Epithelial cell of esophagus (primary cell): ENCODE measurements around the gene CXXC1.

Source experiments
- DNase-seq: peaks from one replicate; pipeline ENCODE4 v3.0.0; 2010; ENCODE audit warnings: low read depth
- H3K4me3 ChIP-seq: 2 replicates; pipeline ENCODE4 v1.5.1; 2011; ENCODE audit warnings: mild to moderate bottlenecking, low read length, control low read depth
- TF ChIP-seq, protein P1 (sequence below): IDR thresholded peaks from 2 replicates; pipeline ENCODE4 v1.5.1; 2011; ENCODE audit warnings: low read depth, mild to moderate bottlenecking, low read length, control low read depth, inconsistent platforms; ENCODE audit not compliant: insufficient read depth; ENCODE audit errors: missing control alignments

Gene CXXC1

DNA sequence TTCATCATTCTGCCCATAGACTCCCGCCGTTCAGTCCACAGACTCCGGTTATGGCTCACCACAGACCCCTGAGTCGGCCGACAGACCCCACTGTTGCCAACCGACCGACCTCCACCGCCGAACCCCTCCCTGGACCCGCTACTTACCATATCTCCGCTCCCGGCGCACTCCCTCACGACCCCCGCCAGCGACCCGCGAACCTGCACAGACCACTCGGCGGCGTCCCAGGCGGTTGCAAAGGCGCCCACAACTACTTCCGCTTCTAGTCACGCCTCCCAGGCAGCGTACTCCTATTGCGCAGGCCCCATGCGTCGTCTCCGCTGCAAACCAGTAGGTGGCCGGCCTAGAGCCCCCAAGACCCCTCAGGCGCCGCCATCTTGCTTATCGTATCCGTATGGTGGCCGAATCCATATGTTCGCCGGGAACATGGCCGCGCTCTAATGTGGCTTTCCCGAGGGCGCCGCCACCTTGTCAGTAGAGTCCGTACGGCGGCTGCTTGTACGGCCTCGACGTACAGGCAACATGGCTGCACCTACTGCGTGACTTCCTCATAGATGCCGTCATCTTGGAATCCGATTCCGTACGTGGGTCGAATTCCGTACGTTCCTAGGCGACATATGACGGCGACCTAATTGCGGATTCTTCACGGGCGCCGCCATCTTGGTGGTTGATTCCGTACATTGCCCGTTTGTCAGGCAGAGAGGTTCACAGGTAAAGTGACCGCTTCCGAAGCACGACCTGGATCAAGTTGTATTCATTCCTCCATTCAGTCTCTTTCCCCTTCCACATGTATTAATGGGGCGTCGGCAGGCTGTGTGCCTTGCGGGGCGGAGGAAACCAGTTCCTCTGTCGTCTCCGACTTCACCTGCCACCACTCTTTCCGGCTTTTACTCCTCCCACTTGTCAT lies at the start of gene CXXC1:
Gene CXXC1, minus strand, starts transcription at position 252 of the 907 bp plus-strand sequence. Its CDS starts 103 bp downstream, at position 149.
- DNase-seq = peak; percentile 100
- H3K4me3 ChIP-seq = peak within 1 kb of the TSS; percentile 95
- TF ChIP-seq, protein P1, sequence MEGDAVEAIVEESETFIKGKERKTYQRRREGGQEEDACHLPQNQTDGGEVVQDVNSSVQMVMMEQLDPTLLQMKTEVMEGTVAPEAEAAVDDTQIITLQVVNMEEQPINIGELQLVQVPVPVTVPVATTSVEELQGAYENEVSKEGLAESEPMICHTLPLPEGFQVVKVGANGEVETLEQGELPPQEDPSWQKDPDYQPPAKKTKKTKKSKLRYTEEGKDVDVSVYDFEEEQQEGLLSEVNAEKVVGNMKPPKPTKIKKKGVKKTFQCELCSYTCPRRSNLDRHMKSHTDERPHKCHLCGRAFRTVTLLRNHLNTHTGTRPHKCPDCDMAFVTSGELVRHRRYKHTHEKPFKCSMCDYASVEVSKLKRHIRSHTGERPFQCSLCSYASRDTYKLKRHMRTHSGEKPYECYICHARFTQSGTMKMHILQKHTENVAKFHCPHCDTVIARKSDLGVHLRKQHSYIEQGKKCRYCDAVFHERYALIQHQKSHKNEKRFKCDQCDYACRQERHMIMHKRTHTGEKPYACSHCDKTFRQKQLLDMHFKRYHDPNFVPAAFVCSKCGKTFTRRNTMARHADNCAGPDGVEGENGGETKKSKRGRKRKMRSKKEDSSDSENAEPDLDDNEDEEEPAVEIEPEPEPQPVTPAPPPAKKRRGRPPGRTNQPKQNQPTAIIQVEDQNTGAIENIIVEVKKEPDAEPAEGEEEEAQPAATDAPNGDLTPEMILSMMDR = peak; percentile 49

DNA sequence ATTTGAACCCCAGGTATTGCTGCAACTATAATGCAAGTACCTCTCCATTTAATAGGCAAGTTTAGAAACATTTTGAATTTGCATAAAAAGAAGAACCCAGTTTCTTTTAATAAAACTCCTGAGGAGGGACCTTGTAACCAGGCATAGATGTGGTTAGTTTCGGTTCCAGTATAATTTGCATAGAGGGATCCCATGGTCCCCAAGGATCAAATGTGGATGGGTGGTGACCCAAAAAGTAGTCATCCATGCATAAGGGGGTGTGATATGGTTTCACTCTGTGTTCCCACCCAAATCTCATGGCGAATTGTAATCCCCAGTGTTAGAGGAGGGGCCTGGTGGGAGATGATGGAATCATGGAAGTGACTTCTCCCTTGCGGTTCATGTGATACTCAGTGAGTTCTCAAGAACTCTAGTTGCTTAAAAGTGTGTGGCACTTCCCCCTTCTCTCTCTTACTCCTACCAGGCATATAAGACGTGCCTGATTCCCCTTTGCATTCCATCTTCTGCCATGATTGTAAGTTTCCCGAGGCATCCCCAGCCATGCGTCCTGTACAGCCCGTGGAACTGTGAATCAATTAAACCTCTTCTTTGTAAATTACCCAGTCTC lies 47.2 kb upstream of the CXXC1 start:
- TF ChIP-seq, protein P1 = no peak
- no peak overlapping the region for H3K4me3 ChIP-seq
- DNase-seq = no peak

DNA sequence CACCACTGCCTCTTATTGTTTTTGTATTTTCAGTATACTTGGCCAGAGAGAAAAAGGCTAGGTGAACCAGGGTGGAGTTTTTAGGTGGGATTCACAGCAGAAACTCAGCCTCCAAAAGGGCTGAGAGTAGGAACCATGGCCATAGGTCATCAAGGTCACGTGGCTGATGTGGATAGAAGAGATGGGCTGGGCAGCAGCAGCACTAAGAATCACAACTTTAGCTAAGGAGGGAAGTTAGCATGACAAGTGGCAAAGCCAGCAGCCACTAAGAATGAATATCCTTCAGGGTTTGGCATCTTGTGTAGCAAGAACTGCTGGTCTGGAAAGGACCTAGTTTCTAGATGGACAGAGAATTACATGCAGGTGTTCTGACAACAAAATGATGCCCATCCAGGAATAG lies 44.2 kb upstream of the CXXC1 start:
- no peak overlapping the region for H3K4me3 ChIP-seq
- no peak for DNase-seq
- TF ChIP-seq, protein P1 = no peak

DNA sequence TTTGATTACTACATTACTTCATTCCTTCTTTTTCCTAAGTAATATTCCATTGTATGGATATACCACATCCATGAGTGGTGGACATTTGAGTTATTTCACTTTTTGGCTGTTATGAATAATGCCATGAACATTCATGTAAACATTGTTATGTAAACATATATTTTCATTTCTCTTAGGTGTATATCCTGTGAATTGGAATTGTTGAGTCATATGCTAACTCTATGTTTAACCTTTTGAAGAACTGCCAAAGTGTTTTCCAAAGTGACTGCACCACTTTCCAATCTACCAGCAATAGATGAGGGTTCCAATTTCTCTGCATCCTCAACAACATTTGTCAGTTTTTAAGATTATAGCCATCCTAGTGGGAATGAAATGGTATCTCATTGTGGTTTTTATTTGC lies 42.7 kb upstream of the CXXC1 start:
- peak; percentile 4 for DNase-seq
- H3K4me3 ChIP-seq = no peak overlapping the region
- TF ChIP-seq, protein P1 = no peak

DNA sequence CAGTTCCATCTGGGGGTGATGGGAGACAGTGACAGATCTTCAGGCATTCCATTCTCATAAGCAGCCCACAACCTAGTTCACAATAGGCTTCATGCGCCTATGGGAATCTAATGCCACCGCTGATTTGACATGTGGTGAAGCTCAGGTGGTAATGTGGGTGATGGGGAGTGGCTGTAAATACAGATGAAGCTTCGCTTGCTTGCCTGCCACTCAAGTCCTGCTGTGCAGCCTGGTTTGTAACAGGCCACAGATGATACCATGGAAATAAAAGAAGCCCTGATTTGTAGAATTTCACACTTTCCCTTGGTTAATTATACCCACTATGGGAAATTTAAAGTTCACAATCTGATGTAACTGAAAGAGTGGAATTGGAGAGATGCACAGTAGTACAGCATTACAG lies 40.5 kb upstream of the CXXC1 start:
- no peak overlapping the region for H3K4me3 ChIP-seq
- DNase-seq = no peak
- TF ChIP-seq, protein P1 = no peak

DNA sequence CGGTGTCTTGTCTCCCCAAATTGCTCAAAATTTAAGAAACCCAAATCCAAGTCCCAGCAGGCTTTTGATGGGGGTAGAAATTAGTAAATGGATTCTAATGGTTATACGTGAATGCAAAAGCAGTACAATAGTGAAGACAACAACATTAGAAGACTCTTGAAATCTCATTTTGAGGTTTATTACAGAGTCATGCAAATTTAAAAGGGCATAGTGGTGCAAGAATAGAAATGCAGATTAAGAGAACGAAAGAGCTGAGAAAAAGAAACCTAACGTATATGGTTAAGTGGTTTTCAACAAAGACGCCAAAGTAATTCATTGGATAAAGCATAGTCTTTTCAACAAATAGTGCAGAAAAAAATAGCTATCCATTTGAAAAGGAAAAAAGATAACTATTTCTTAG lies 33.2 kb upstream of the CXXC1 start:
- TF ChIP-seq, protein P1 = no peak
- H3K4me3 ChIP-seq = no peak overlapping the region
- DNase-seq = no peak
